CD4-positive, alpha-beta T cell treated with Interleukin-4 for 1 hour (primary cell): ENCODE results near the gene PDZK1.
"Not testable (repeated sequence)": the region's sequence is repeated elsewhere in the genome, so short reads cannot be mapped to it uniquely, and the experiment has no call there.

Source experiments
- DNase-seq, 2 donors: peaks; one replicate each; pipeline ENCODE4 v3.0.0-alpha.2; 2020 to 2022

The PDZK1 gene

DNA sequence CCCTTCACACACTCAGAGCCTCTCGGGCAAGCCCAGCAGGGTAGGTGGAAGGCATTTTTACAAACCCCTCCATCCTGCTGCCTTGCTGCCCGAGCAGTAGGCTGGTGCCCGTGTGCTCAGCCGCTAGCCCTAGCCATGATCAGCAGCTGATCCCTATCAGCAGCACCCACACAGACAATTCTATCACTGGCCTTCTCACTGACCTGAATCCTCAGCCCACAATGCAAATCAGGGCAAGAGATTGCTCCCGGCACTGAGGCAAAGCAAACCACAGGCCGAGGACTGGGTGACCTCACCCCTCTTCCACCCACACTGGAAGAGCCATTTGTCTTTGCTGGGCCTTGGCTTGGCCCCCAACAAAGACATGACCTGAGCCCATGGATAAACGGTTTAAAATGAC is 895 bp upstream of the PDZK1 start:
- DNase-seq = no peak

DNA sequence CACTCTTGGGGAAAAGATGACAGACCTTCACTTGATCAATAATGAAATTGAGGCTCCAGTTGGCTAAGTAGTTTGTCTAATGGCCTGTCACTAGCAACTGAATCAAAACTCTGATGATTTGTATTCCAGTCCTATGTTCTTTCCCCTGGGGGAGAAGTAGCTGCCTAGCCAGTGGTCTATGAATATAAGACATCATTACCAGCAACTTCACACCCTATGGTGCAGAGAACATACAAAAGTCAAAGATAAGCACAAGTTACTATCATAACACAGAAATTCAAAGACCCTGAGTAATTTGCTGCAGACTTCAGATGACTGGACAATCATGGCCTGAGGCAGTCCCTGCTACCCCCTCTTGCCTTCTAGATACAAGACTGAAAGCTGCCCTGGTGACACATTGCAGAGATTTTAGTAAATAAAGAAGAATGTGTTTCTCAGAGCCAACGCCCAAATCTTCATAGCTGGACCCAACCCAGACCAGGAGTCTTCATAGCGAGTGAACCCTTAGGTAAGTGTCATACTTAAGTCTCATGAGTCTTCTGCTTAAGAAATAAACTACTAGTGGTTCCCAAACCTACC is 993 bp downstream of the PDZK1 start:
- no peak for DNase-seq

DNA sequence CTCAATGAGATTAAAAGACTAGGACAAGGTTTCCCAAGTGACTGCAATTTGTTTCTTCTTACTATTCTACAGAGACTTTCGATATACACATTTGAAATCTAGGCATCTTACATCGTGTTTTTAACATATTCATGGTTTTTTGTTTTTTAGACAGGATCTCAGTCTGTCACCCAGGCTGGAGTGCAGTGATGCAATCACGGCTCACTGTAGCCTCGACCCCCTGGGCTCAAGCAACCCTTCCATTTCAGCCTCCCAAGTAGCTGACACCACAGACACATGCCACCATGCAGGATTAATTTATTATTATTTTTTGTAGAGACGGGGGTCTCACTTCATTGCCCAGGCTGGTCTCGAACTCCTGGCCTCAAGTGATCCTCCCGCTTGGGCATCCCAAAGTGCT is 1.5 kb downstream of the PDZK1 start:
- no peak for DNase-seq

DNA sequence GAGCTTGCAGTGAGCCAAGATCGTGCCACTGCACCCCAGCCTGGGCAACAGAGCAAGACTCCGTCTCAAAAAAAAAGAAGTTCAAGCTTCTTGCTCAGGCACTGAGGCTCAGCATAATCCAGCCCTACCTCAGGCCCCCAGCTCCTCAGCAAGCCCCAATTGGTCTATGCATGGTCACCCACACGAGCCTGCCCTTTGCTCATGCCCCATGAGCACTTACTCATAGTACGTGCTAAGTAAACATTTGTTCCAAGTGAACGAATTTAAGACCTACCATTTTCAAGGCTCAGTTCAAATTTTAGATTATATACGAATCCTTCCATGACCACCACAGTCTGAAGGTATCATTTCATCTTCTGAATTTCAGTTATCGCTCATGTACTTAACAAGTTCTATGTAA is 4.3 kb downstream of the PDZK1 start:
- DNase-seq = no peak

DNA sequence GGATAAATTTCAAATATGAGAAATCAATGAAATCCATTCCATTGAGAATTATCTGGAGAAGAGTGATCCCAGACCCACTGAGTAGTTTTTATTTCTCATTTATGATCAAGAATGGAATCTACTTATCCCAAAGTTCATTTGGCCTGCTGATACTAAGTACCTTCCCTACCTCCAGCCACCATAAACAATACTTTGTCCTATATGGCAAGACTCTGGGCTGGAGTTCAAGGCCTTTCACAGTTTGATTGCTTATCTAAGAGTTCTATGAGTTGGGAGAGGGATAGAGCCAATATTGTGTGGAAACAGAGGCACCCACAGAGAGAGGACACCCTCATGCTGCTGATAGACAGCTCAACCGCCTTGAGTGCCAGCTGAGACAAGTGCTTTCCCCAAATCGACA is 5.1 kb downstream of the PDZK1 start:
- no peak for DNase-seq

DNA sequence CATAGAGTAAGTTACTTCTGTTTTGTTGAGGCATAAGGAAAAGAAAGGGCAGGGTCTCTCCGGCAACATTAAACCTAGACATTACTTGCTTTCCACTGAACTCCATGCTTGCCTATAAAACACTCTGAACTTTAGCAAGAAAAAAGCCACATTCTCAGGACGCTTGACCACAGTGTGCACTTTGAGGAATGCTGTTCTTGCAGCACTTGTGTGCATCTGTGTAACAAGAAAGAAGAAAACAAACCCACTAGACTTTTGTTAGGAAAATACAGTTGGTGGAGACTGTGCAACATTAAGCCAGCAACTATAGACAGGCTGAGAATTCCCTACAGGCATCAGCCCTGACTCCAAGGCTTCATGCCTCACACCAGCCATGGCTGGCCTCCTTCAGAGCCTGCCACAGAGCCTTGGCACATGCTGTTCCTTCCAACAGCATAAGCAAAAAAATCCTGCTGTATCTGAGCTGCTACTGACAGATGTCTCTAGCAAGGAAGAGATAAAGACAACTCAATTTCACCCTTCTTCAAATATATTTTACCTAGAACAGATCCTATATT is 5.8 kb downstream of the PDZK1 start:
- DNase-seq = no peak

DNA sequence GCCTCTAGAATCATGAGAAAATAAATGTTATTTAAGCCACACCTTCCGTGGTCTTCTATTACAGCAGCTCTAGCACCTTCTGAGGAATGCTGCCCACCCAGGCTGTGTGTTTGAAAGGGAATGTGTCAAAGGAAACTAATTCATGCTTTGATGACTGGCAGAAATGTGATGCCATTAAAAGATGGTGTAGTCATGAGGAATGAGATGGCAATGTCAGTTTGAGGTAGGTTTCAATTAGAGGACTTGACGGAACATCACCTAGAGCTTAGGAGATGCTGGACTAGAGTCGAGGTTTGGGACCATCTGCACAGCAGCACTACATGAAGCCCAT is 10.6 kb downstream of the PDZK1 start:
- DNase-seq = no peak

DNA sequence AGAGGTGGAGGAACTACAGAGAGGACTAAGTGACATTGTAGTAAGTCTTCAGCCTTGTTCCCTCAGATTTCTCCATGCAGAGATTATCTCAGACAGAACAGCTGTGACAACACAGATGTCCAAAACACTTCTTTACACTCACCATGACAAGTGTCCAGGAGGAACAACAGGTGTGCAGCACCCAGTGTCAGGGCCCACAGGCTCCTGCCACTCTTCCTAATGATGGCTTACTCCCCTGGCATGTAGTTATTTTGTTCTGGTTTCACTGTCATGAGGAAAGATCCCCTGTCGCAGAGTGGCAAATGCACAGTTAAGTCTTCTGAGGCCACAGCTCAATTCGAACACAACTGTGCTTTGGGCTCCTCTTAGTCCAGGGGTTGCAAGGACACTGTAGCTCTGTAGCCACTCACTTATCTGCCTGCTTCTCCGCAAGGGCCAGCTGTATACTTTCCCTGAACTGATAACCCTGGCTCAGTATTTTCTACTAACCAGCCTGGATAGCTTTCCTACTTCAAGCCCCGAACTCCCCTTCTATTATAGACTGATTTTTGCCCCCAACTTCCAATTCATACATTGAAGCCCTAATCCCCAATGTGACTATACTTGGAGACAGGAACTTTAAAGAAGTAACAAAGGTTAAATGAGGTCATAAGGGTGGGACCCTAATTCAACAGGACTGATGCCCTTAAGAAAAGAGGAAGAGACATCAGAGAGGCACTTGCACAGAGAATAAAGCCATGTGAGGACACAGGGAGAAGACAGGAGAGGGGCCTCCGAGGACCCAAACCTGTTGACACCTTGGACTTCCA is 11.1 kb downstream of the PDZK1 start:
- DNase-seq = no peak

DNA sequence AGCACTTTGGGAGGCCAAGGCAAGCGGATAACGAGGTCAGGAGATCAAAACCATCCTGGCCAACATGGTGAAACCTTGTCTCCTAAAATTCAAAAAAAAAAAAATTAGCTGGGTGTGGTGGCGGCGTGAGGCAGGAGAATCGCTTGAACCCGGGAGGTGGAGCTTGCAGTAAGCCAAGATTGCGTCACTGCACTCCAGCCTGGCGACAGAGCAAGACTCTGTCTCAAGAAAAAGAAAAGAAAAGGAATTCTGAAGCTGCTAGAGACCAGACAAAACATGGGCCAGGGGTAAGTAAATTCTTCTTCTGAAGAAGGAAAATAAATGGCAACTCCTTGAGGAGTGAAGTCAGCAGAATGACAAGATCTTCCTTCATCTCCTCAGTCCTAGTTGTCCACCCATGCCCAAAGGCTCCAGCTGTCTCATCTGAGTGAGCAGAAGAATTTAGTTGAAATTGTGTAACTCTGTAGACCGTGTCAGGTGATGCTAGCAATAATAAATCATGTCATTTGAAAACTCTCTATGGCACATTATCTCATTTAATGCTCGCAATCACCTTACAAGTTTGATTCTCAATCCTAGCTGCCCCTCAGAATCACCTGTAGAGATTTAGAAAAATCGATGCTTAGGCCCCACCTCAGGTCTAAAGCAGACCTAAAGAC is 14.3 kb downstream of the PDZK1 start:
- DNase-seq = no peak

DNA sequence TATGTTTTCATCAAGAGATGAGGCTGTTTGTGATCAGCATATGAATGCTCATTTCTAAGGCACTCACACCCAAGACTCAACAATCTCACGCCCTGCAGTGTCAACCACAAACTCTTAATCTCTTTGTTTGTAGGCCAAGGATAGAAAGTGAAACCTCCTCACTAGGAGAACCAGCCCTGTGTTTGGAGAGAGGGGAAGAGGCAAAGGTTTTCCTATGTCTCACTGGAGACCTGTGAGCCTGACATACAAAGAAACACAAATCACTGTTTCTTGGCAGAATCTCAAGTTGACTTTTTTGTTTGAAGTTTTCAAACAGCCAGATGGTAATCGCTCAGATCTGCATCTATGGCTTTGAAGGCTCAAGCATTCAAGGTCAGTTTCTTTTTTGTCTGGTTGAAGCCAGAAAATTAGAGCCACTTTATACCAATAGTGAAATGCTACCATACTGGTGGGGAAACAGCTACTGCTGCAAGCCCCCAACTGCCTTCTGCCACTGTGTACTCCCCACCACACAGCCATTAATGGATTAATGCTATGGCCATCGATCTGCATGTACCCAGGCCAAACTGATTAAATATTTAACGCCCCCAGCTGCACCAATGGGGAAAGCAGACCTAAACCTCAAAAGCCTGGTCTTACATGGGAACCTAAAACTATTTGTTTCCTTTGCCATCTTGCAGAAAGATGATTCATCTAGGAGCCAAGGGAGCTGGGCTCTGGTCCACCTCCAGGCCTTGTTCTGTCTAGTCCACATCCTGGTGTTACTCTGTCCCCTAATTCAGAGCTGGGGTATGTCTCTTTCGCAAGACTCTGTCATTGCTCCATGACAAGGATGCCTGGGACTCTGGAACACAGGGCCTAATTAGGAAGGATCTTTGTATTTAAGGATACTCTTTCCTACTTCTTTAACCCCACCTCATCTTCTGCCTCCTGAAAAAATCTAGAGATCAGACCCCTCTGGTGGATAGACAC is 16.3 kb downstream of the PDZK1 start:
- peak; percentile 33 to 62 for DNase-seq

DNA sequence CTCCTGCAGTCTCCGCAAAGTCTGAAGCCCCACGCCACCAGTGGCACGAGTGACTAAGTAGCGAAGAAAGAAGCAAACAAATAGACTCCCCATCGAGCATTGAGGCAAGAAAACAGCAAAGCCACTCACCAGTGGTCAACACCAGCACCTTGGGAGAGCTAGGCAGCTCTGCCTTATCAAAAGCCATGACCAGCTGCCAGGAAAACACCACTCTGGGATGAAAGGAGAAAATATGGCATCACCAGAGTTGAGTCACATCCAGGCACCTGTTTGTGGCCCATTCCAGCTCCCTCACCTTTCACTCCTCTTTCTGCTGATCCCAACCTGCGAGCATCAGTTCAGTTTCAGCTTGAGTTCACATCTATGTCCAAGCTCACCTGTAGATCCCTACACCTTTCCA is 17.2 kb downstream of the PDZK1 start:
- DNase-seq = no peak

DNA sequence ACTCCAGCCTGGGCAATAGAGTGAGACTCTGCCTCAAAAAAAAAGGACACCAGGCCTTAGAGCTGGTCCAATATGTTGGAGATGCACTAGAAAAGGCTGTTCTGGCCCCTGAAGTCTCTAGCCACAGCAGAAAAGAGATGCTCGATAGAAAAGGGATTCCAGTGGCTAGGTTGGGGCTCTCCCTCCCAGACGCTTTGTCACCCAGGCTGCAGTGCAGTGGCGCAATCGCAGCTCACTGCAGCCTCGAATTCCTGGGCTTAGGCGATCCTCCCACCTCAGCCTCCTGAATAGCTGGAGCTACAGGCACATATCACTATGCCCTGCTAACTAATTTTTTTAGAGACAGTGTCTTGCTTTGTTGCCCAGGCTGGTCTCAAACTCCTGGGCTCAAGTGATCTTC is 18.2 kb downstream of the PDZK1 start:
- DNase-seq = no peak

DNA sequence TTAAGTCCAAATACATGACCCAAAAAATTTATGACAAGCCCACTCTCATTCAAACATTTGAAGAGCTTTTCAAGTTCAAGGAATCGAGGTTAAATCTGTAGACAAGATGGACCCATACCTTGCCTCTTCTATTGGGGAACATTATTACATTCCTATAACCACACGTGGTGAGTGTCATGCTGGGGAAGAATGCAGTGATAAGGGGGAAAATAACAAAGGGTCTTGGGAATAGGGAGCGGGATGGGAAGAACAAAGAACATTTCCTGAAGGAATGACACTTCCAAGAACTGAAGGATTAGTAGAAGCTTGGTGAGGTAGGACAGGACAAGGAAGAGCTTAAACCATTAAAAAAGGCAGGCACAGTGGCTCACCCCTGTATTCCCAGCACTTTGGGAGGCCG is 18.8 kb downstream of the PDZK1 start:
- no peak for DNase-seq

DNA sequence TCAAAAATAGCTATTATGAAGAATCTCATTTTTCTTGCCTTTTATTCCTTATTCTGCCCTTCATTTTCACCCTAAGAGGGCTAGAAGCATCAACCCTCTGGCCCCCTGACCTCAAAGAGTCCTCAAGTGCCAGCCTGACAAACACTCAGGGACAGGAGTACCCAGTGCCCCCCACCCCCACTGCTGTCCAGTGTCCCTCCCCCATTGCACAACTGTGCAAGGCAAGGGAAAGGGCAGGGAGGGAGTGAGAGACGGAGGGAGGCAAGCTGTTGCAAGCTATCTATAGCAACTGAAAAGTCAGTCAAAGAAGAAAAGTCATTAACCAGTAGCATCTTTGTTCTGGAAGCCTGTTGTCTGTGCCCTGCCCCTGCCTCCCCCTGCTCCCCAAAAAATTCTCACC is 21.1 kb downstream of the PDZK1 start:
- DNase-seq = not testable (repeated sequence)

DNA sequence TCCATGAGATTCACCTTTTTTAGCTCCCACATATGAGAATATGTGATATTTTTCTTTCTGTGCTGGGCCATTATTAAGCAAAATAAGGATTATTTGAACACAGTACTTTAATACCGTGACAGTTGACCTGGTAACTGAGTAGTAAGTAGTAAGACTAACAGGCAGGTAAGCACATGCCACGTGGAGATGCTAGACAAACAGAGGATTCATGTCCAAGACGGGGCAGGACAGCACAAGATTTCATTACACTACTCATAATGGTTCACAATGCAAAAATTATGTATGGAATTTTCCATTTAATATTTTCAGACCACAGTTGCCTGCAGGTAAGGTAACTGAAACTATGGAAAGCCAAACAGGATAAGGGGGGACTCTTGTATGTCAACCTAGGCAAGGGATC is 22.3 kb downstream of the PDZK1 start:
- not testable (repeated sequence) for DNase-seq

DNA sequence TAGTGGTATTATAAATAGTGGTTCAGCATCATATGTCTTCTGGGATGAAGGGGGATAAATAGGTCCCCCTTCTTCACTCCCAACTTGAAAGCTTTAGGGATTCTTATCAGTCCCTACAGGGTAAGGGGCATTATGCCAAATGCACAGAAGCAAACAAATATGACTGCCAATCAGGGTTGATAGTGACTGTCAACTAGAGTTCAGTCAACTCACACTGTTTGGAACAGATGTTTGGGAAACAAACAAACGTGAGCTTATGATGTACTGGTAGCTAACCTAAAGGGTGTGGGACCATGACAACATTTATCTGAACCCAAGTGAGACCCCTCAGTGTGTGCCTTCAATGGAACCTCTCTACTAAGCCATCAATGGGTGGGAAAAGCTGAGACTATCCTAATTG is 34.0 kb downstream of the PDZK1 start:
- not testable (repeated sequence) for DNase-seq

DNA sequence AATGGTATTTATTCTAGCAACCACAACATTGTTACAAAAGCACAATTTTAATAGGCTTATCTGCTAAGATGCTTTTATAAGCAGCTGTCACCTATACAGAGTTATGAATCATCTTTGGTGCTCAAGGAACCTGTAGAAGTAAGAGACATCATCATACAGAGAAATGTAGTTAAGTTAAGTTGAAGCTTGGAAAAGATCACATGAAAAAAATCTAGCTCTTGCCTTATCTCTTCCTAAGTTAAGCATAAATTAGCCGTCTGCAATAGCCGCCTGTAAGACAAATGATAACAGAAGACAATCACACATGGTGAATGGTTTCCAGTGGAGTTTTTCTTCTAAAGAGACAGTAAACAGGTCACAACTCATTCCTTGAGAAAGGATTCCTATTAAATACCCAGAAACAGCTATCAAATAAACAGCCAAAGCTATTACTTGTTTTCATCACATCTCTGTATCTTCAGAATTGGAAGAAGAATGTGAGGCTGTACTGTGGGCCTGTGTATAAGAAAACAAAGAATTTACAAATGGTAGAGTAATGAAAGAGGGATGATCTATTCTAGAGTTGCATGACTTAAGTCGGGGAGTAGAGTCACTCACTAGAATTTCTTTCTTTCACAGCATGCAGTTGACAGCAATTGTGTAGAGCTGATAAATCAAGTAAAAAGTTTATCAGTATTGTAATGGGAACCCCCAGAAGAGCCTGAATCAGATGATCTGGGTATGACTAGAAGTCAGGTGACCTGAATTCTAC is 36.0 kb downstream of the PDZK1 start:
- not testable (repeated sequence) for DNase-seq

DNA sequence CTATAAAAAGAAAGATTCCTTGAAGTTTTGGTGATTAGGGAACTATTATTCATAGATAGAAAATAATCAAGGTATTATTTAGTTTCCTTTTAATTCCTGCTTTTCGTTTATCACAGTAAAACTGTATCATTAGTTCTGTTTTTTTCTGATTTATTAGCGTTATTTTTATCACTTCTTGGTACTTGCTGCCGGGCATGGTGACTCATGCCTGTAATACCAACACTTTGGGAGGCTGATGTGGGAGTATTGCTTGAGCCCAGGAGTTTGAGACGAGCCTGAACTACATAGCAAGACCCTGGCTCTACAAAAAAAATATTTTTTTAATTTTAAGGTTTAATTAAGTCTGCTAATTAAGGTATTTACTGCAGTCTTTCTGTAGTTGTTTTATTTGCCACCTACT is 42.2 kb downstream of the PDZK1 start:
- not testable (repeated sequence) for DNase-seq

DNA sequence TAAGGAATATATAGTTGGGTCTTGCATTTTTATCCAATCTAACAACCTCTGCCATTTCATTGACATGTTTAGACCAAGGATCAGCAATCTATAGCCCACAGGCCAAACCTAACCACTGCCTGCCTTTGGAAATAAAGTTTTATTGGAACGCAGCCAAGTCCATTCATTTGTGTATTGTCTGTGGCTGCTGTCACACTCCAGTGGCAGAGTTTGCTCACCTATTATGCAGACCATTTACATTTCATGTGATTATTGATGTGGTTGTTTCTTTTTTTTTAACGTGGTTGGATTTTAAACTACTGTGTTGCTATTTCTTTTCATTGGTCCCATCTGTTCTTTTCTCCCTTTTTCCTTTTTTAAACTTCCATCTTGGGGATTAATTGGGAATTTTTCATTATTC is 44.7 kb downstream of the PDZK1 start:
- not testable (repeated sequence) for DNase-seq

DNA sequence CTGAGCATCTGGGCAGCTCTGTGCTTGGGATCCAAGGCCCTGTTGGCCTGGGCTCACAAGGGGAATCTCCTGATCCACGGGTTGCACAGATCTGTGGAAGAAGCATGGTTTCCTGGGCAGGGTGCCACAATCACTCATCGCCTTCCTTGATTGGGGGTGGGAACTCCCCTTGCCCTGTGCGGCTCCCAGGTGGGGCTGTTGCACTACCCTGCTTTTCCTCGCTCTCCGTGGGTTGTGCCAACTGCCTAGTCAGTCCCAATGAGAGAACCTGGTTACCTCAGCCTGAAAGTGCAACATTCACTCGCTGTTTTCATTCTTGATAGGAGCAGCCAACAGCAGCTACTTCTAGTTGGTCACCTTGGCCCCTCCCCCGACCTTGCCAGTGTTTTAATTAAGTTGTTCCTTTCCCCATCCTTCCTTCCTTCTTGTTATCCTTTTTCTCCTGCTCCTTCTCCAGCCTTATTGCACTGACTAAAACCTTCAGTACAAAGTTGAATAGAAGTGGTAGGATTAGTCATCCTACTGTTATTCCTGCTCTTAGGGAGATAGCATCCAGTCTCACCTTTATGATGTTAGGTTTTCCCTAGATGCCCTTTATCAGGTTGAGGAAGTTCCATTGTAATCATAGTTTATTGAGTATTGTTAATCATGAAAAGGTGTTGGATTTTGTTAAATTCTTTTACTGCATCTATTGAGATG is 50.8 kb downstream of the PDZK1 start:
- DNase-seq = not testable (repeated sequence)

DNA sequence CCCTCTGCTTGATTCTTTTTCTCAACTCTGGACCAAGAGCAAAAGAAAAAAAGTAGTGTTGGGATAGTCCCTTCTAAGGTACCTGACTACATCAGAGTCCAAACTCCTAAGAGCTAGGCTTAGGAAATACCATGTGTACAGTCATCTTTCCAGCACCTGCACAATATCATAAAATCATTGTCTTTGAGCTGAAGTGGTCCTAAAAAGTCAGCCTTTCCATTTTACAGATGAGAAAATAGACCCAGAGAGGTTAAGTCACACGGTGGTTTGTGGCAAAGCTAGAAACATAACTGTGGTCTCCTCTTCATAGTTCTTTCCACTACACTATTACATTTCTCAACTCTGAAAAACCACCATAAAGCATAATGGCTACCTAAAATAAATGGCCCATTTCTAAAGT is 63.2 kb downstream of the PDZK1 start:
- DNase-seq = not testable (repeated sequence)
